Renal cortical epithelial cell (primary cell): ENCODE measurements around the gene CAMK1G. TPM values are rescaled to one million over a fixed set of nuclear protein-coding genes. Genes with fewer than 3 reads are reported as not detected.
A peak's percentile ranks its signal among the peaks of the same experiment; 100 is the strongest.

ENCODE experiments used
- DNase-seq: peaks from one replicate; pipeline ENCODE4 v3.0.0-alpha.2; 2011; ENCODE audit warnings: low read depth
- total RNA-seq: library from RNA; depleted of rRNA; stranded (reverse); fragments of >200 nt; gene quantifications from 2 replicates; pipeline ENCODE4 v1.2.3, GENCODE V29; 2014

CAMK1G gene
- total RNA-seq, 1 donor from 2014 or later = 0.55 TPM

DNA sequence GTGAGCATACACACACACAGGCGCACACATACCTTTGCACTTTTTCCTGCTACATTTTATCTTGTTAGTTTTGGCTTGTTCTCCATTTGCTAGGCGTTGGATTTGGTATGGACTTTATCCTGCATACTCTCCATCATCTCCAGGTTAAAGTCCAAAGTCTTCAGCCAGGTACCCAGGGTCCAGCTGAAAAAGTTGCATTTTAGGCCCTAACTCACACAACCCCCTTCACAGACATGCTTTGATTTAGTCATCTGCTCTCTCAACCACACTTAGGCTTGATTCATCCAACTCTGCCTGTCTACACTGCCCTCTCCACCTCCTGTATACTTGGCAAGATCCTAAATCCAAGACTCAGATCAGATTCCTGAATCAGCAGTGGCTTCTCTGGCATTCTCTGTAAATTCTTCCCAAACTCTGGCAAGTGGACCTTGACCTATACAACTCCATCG lies 79.4 kb downstream of the CAMK1G start:
- peak; percentile 79 for DNase-seq

Other genes starting within 250 kb of the CAMK1G start
- 108 and 433 TPM in 2 replicates for gene LAMB3, start 68.7 kb downstream of the CAMK1G start, total RNA-seq
- gene G0S2, start 91.7 kb downstream of the CAMK1G start, total RNA-seq = 67.4 and 108 TPM in 2 replicates
- not detected in 2 replicates for gene HSD11B1, start 121.1 kb downstream of the CAMK1G start, total RNA-seq
- not detected in 2 replicates for gene TRAF3IP3, start 172.3 kb downstream of the CAMK1G start, total RNA-seq
- 2.9 and 16.5 TPM in 2 replicates for gene C1orf74, start 200.8 kb downstream of the CAMK1G start, total RNA-seq
- gene IRF6, start 222.4 kb downstream of the CAMK1G start, total RNA-seq = 30.3 and 114 TPM in 2 replicates
- gene UTP25, start 244.3 kb downstream of the CAMK1G start, total RNA-seq = 6.8 and 13.6 TPM in 2 replicates